ENCODE data around the gene HSPA4L.

Gene HSPA4L

GRCh38 chr4:127776620-127777019 lies 5.5 kb upstream of the HSPA4L start:
- H3K27ac ChIP-seq: no peak overlapping the region
- TF ChIP-seq ZFX (IDR thresholded peaks at IDR 0.05): no peak
- TF ChIP-seq CTCF (conservative IDR thresholded peaks at IDR 0.05): no peak

- H3K27ac ChIP-seq: no peak overlapping the region
- TF ChIP-seq ZFX (IDR thresholded peaks at IDR 0.05): no peak
- no peak for TF ChIP-seq CTCF (conservative IDR thresholded peaks at IDR 0.05)
These were observed 4.6 kb upstream of the HSPA4L start for GRCh38 chr4:127777487-127777886.

- TF ChIP-seq ZFX (IDR thresholded peaks at IDR 0.05): no peak
- TF ChIP-seq CTCF (conservative IDR thresholded peaks at IDR 0.05): no peak
- H3K27ac ChIP-seq: no peak overlapping the region
These were observed 4.0 kb upstream of the HSPA4L start for GRCh38 chr4:127778102-127778501.

- TF ChIP-seq CTCF (conservative IDR thresholded peaks at IDR 0.05): no peak
- TF ChIP-seq ZFX (IDR thresholded peaks at IDR 0.05): no peak
- H3K27ac ChIP-seq: no peak overlapping the region
These were observed 1.5 kb upstream of the HSPA4L start for GRCh38 chr4:127780598-127780997.

- peak overlapping the region; percentile 75 for H3K27ac ChIP-seq
- TF ChIP-seq ZFX (IDR thresholded peaks at IDR 0.05): peak; percentile 37
- TF ChIP-seq CTCF (conservative IDR thresholded peaks at IDR 0.05): no peak
These were observed 660 bp upstream of the HSPA4L start for GRCh38 chr4:127781300-127782024.

- TF ChIP-seq ZFX (IDR thresholded peaks at IDR 0.05) (no peak), CTCF (conservative IDR thresholded peaks at IDR 0.05) (no peak)
- H3K27ac ChIP-seq: peak overlapping the region; percentile 75
These were observed 172 bp upstream of the HSPA4L start for GRCh38 chr4:127782025-127782274.

GRCh38 chr4:127783026-127783769 lies 1.1 kb downstream of the HSPA4L start:
- H3K27ac ChIP-seq: peak overlapping the region; percentile 75
- no peak for TF ChIP-seq CTCF (conservative IDR thresholded peaks at IDR 0.05)
- no peak for TF ChIP-seq ZFX (IDR thresholded peaks at IDR 0.05)
